Esophagus squamous epithelium (tissue), 4 donors: ENCODE measurements around the gene AZGP1.

Experiments
- POLR2A ChIP-seq, 4 donors: fragments of 450-650 bp; IDR thresholded peaks; one replicate each; pipeline ENCODE4 v1.6.1; 2017; ENCODE audit warnings: antibody characterized with exemption in 4 of 4, mild to moderate bottlenecking in 4 of 4, moderate library complexity in 3 of 4
- TF ChIP-seq, protein P1 (sequence below), 6 experiments: fragments of 450-650 bp in 4 of 6; fragments of 200-600 bp in 2 of 6; sonication (generic) in 2 of 6; IDR thresholded peaks; one replicate each; pipeline ENCODE4 v1.5.1; 2016 to 2019; ENCODE audit warnings: antibody characterized with exemption in 6 of 6, mild to moderate bottlenecking in 4 of 6, moderate library complexity in 4 of 6

DNA sequence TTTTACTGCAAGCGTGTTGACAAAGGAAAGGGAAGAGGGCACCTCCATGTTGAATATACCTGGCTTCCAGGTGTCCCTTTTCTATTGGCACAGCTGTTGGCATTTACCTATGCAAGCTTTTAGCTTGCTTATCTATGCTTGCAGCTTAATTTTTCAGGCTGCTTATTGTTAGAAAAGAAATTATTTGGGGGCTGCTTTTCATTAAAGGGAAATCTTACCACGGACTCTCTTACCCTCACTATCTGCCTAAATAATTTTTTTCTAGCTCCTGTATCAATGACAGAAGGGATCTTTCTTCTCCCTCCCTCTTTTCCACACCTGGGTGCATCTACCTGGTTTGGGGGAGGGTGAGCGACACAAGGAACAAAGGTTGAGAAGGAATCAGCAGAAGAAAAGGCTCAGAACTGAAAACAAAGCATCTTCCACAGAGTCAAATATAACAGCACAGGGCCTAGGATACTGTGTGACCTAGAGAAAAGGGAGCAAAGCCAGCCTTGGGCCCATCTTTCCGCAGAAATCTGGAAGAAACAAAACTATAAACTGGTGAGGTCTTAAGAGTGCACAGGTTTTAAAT is 31.2 kb downstream of the AZGP1 start:
- TF ChIP-seq, protein P1, sequence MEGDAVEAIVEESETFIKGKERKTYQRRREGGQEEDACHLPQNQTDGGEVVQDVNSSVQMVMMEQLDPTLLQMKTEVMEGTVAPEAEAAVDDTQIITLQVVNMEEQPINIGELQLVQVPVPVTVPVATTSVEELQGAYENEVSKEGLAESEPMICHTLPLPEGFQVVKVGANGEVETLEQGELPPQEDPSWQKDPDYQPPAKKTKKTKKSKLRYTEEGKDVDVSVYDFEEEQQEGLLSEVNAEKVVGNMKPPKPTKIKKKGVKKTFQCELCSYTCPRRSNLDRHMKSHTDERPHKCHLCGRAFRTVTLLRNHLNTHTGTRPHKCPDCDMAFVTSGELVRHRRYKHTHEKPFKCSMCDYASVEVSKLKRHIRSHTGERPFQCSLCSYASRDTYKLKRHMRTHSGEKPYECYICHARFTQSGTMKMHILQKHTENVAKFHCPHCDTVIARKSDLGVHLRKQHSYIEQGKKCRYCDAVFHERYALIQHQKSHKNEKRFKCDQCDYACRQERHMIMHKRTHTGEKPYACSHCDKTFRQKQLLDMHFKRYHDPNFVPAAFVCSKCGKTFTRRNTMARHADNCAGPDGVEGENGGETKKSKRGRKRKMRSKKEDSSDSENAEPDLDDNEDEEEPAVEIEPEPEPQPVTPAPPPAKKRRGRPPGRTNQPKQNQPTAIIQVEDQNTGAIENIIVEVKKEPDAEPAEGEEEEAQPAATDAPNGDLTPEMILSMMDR (IDR thresholded peaks at IDR 0.05): no peak
- TF ChIP-seq POLR2A (IDR thresholded peaks at IDR 0.05): no peak
